AG04449 (cell line): ENCODE data around the gene CILP.
"Not testable (repeated sequence)": the region's sequence is repeated elsewhere in the genome, so short reads cannot be mapped to it uniquely, and the experiment has no call there.

Source experiments
- CTCF ChIA-PET: fragments of 350-600 bp; formaldehyde crosslinking; extraction: SDS; loops from one replicate; lab custom pipeline; 2021; ENCODE audit warnings: antibody characterized with exemption; lab: Yijun Ruan, JAX
- POLR2A ChIA-PET: fragments of 400-600, 350-600 bp; formaldehyde crosslinking; extraction: SDS; loops from one replicate; lab custom pipeline; 2020; ENCODE audit warnings: antibody characterized with exemption, inconsistent platforms; lab: Yijun Ruan, JAX
- DNase-seq: peaks from one replicate; pipeline ENCODE4 v3.0.0-alpha.2; 2010; ENCODE audit warnings: low read depth, low spot score
- H3K4me3 ChIP-seq: 2 replicates; pipeline ENCODE4 v1.5.1; 2011; ENCODE audit warnings: low read depth, mild to moderate bottlenecking, control low read depth, low read length
- CTCF ChIP-seq: IDR thresholded peaks from one replicate; pipeline ENCODE4 v1.5.1; 2011; ENCODE audit warnings: mild to moderate bottlenecking, moderate library complexity, low read length, control low read depth, inconsistent platforms; ENCODE audit not compliant: insufficient read depth; ENCODE audit errors: missing control alignments

CILP gene

DNA sequence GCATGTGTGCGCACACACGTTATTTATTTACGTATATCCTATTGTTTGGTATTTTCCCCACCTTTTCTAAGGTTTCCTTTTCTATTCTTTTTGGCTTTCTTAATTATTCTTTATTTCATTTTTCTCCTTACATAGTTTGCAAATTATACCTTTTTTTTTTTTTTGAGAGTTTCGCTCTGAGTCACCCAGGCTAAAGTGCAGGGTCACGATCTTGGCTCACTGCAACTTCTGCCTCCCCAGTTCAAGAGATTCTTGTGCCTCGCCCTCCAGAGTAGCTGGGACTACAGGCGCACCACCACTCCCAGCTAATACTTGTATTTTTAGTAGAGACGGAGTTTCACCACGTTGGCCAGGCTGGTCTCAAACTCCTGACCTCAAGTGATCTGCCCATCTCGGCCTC is 20.0 kb upstream of the CILP start:
- CTCF ChIA-PET: no interaction called here
- DNase-seq: no peak
- TF ChIP-seq CTCF: no peak
- no peak overlapping the region for H3K4me3 ChIP-seq
- POLR2A ChIA-PET: no interaction called here

DNA sequence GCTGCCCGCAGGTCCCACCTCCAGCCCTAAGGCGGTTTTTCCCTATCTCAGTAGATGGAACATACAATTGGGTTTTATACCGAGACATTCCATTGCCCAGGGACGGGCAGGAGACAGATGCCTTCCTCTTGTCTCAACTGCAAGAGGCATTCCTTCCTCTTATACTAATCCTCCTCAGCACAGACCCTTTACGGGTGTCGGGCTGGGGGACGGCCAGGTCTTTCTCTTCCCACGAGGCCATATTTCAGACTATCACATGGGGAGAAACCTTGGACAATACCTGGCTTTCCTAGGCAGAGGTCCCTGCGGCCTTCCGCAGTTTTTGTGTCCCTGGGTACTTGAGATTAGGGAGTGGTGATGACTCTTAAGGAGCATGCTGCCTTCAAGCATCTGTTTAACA is 15.6 kb upstream of the CILP start:
- CTCF ChIA-PET, POLR2A ChIA-PET, DNase-seq, H3K4me3 ChIP-seq: not testable (repeated sequence)

DNA sequence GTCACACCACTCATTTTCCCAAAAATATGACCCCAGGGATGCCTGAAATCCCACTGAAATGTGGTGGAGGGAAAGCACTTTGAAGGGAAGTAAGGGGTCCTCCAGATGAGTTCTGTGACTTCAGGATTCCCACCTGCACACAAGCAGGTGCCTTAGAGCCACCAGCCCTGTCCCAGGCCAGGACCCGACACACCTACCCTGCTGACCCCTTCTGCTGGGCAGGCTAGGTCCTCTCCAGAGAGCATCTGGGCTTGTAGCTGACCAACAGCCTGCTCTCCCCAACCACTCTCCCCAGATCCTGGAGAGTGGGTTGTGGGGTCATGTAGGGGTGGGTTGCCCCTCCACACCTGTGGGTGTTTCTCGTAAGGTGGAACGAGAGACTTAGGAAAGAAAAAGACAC is 14.9 kb upstream of the CILP start:
- H3K4me3 ChIP-seq: no peak overlapping the region
- CTCF ChIA-PET: no interaction called here
- TF ChIP-seq CTCF: no peak
- no peak for DNase-seq
- POLR2A ChIA-PET: no interaction called here

GRCh38 chr15:65223996-65224395 is 12.7 kb upstream of the CILP start:
- POLR2A ChIA-PET: no interaction called here
- TF ChIP-seq CTCF: no peak
- no peak overlapping the region for H3K4me3 ChIP-seq
- DNase-seq: no peak
- CTCF ChIA-PET: no interaction called here

DNA sequence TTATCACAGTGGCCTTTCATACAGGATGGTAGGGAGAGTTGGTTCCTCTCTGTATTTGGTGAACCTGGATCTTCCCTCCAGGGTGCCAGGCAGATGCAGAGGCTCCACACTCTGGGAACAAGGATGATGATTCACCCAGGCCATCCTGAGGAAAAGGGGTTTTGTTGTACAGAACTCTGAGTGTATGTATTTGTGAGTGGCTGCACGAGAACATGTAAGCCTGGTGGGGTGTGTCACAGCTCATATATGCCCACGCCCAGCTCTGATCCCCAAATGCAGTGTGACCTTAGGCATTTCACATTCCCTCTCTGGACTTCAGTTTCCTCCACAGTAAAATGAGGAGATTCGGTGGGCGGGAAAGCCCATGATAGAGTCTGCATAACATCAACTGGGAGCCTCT is 11.6 kb upstream of the CILP start:
- ChIA-PET CTCF (no interaction called here), POLR2A (no interaction called here)
- DNase-seq: no peak
- TF ChIP-seq CTCF: no peak
- no peak overlapping the region for H3K4me3 ChIP-seq

DNA sequence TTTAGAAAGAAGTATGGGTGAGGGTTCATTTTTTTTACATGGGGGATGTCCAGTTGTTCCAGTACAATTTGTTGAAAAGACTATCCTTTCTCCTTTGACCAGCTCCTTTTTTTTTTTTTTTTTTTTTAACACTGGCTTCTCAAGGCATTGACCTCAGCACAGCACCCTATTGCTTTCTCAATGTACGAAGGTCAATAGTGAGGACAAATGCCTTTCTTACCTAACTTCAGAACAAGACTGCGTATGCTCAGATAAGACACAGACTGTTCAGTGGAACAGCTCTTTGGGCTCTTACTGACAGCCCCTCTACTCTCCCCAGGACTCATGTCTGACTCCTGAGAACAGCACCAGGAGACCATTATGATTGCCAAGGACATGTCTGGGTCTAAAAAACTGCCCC is 10.4 kb upstream of the CILP start:
- no peak for TF ChIP-seq CTCF
- DNase-seq: no peak
- CTCF ChIA-PET: interaction anchor here (1.4 kb wide), 1 partner anchor 10 kb away, joined by 6 read pairs; the partner anchor contains the start of gene CILP
- H3K4me3 ChIP-seq: no peak overlapping the region
- POLR2A ChIA-PET: no interaction called here

GRCh38 chr15:65219137-65219536 is 7.9 kb upstream of the CILP start:
- DNase-seq: no peak
- TF ChIP-seq CTCF: no peak
- CTCF ChIA-PET: interaction anchor here (1.9 kb wide), 1 partner anchor 79 kb away, joined by 6 read pairs; no protein-coding TSS in a partner anchor
- no peak overlapping the region for H3K4me3 ChIP-seq
- POLR2A ChIA-PET: no interaction called here
